OCI-LY1 (cell line): Measurements from ENCODE around the gene CACNB2.

Experiments used
- EZH2 ChIP-seq: fragments of 200-600 bp; sonication (generic), shearing (Covaris generic); IDR thresholded peaks from 2 replicates; pipeline ENCODE4 v1.8.0; 2017; ENCODE audit warnings: borderline replicate concordance, mixed run types, mild to moderate bottlenecking, antibody characterized with exemption, low read length, moderate library complexity, mixed read lengths
- TF ChIP-seq, protein P1 (sequence below): fragments of 200-600 bp; sonication (generic), shearing (Covaris generic); IDR thresholded peaks from 2 replicates; pipeline ENCODE4 v1.5.1; 2017; ENCODE audit warnings: mild to moderate bottlenecking, antibody characterized with exemption, low read length, moderate library complexity, mixed read lengths

DNA sequence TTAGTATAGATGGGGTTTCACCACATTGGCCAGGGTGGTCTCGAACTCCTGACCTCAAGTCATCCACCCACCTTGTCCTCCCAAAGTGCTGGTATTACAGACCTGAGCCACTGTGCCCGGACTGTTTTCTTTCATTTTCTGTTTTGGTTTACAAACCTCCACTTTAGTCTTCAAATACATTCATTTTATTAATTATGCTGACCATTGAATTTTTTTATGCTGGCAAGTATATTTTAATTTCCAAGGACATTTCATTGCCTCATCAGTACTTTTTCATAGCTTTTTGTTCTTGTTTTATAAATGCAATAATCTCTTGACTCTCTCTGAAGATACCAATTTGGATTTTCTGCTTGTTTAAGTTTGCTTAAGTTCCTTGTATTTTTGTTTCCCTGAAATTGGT lies 170.5 kb downstream of the CACNB2 start:
- TF ChIP-seq, protein P1, sequence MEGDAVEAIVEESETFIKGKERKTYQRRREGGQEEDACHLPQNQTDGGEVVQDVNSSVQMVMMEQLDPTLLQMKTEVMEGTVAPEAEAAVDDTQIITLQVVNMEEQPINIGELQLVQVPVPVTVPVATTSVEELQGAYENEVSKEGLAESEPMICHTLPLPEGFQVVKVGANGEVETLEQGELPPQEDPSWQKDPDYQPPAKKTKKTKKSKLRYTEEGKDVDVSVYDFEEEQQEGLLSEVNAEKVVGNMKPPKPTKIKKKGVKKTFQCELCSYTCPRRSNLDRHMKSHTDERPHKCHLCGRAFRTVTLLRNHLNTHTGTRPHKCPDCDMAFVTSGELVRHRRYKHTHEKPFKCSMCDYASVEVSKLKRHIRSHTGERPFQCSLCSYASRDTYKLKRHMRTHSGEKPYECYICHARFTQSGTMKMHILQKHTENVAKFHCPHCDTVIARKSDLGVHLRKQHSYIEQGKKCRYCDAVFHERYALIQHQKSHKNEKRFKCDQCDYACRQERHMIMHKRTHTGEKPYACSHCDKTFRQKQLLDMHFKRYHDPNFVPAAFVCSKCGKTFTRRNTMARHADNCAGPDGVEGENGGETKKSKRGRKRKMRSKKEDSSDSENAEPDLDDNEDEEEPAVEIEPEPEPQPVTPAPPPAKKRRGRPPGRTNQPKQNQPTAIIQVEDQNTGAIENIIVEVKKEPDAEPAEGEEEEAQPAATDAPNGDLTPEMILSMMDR, result no peak
- TF ChIP-seq EZH2, result no peak
